HG03442 (cell line): Measurements from ENCODE around the gene BPIFB2.
"Not testable (repeated sequence)": the region's sequence is repeated elsewhere in the genome, so short reads cannot be mapped to it uniquely, and the experiment has no call there.

Experiments used
- ATAC-seq: cut with Tn5 transposase; IDR thresholded peaks from one replicate; pipeline ENCODE4 v1.9.1; 2021; ENCODE audit warnings: mild to moderate bottlenecking, moderate library complexity; ENCODE audit not compliant: unreplicated experiment

Gene BPIFB2

GRCh38 chr20:32970115-32970972, 37.2 kb upstream of the BPIFB2 start:
- ATAC-seq = no peak

- no peak for ATAC-seq
Measured at GRCh38 chr20:32970973-32971300, 36.6 kb upstream of the BPIFB2 start.

- peak; percentile 20 for ATAC-seq
Measured at GRCh38 chr20:32971703-32972161, 35.8 kb upstream of the BPIFB2 start.

- peak; percentile 86 for ATAC-seq
Measured at GRCh38 chr20:32972181-32973076, 35.1 kb upstream of the BPIFB2 start.

- no peak for ATAC-seq
Measured at GRCh38 chr20:32973077-32973717, 34.3 kb upstream of the BPIFB2 start.

GRCh38 chr20:32974204-32975064, 33.1 kb upstream of the BPIFB2 start:
- not testable (repeated sequence) for ATAC-seq

GRCh38 chr20:32975121-32975520, 32.4 kb upstream of the BPIFB2 start:
- not testable (repeated sequence) for ATAC-seq

GRCh38 chr20:32975698-32976674, 31.5 kb upstream of the BPIFB2 start:
- no peak for ATAC-seq

GRCh38 chr20:32976746-32977145, 30.8 kb upstream of the BPIFB2 start:
- ATAC-seq = no peak

GRCh38 chr20:32977281-32978008, 30.1 kb upstream of the BPIFB2 start:
- no peak for ATAC-seq

- ATAC-seq = no peak
Measured at GRCh38 chr20:32978009-32978335, 29.5 kb upstream of the BPIFB2 start.

- no peak for ATAC-seq
Measured at GRCh38 chr20:32979201-32979998, 28.1 kb upstream of the BPIFB2 start.

- ATAC-seq = no peak
Measured at GRCh38 chr20:32980131-32980941, 27.2 kb upstream of the BPIFB2 start.

- ATAC-seq = no peak
Measured at GRCh38 chr20:32980990-32981389, 26.5 kb upstream of the BPIFB2 start.

- no peak for ATAC-seq
Measured at GRCh38 chr20:32982617-32983458, 24.7 kb upstream of the BPIFB2 start.

- no peak for ATAC-seq
Measured at GRCh38 chr20:32983459-32984112, 23.9 kb upstream of the BPIFB2 start.
